ENCODE results near the gene UBR4.
A peak's percentile ranks its signal among the peaks of the same experiment; 100 is the strongest.

The UBR4 gene

DNA sequence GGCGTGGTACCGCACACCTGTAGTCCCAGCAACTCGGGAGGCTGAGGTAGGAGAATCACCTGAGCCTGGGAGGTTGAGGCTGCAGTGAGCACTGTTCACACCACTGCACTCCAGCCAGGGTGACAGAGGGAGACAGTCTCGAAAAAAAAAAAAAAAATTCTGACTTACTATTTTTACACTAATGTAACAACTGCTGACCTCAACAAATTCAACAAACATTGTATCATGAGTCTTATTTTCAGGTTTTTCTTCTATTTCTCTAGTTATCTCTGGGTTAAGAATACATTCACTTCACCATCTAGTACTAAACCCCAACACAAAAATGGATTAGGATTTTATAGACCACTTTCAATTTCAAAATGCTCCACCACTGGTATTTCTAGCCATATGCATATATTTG is 72.9 kb downstream of the UBR4 start:
- DNase-seq: no peak

DNA sequence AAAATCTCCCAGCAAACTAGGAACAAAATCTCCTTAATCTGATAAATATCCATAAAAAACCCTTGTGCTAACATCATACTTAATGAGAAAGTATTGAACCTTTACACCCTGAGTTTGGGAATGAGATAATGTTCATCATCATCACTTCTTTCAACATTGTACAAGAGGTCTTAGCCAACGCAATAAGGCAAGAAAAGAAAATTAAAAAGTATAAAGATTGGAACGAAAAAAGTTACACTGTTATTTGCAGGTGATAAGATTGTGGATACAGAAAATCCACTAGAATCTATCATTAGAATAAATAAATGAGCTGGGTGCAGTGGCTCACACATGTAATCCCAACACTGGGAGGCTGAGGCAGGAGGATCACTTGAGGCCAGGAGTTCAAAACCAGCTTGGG is 76.7 kb downstream of the UBR4 start:
- DNase-seq: no peak

DNA sequence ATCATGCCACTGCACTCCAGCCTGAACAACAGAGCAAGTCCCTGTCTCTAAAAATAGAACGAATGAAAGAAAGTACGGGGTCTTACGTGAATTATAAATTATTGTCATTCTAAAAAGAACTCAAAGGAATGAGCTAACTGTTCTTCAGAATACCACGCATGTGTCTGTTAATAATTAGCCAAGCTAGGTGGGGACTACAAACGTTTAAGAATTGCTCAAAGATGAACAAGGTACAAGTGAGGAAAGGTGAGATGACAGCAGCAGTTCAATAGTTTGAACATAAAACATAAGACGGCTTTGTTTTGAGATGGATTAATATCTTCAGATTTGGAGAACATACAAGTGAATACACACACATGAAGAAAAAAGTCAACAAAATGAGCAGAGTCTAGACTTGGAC is 79.6 kb downstream of the UBR4 start:
- DNase-seq: no peak

DNA sequence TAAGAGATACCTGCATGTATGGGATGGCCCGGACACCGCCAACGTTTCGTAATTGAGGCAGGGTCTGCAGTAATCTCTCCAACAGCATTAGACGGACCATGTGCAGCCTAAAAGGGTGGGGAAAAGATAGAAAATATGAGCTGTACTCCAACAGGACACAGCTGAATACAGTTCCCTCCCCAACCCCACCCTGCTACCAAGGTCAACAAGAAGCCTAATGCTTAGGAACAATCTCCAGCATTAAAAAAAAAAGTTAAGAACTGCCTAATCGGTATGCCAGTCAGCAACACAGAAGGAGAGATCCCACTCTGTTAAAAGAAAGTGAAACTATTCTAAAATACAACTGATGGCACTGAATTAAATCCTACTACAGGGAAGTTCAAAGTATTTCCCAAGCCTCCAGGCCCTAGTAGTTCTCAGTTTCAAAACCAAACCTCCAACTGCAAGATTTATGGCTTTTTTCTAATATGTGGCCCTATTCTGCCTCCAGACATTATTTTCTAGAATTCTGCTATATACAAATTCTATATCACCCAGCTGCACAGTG is 81.0 kb downstream of the UBR4 start:
- DNase-seq: no peak

DNA sequence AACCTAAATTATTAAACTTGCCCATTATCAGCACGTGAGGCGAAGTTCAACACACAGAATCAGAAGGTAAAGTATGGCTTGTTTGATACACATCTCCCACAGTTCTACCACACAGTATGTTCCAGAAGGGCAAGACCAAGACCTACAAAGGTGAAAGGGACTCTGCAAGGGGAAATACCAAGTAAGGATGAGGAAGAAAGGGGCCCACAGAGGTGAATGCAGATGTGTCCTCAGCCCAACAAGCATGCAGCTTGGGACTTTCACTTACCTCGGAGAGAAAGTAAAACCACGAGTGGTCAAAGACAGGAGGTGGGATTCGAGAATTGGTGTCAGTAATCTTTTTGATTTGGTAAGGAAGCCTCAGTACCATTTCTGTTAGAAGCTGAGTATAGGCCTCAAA is 85.8 kb downstream of the UBR4 start:
- DNase-seq: no peak

DNA sequence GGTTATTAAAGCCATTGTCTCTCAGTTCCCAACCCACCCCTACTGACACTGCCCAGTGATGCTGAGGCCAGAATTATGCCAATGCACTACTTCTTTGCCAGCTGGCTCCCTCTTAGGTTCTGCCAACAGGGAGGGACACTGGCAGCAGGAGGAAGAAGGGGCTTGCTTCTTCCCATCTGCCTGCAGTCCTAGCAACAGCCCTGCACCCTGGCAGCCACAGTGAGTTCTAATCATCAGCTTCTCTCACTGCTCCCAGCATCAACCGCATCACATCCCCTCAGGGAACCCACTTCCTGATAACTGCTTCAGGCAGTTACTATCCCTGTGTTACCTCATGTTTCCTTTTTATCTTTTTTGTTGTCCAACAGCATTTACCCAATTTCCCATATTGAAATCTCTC is 86.2 kb downstream of the UBR4 start:
- peak in 1 of 4 experiments; percentile 1 for DNase-seq

DNA sequence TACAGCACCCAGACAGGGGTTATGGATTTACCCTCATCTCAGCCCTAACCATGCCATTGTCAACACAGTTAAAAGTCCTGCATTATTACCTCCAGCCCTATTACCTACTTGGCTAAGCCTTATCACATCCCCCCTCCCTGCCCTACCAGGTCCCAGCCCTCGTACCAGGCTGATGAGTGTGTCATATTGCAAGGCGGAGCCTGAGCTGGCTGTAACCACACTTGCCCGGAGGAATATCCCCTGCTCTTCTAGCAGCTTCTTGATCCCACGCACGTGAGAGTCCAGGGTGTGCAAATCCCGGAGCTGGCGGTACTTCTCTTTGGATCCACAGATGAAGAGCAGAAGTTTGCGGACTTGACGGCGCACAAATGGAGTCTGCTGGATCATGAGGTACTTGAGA is 87.4 kb downstream of the UBR4 start:
- no peak for DNase-seq

DNA sequence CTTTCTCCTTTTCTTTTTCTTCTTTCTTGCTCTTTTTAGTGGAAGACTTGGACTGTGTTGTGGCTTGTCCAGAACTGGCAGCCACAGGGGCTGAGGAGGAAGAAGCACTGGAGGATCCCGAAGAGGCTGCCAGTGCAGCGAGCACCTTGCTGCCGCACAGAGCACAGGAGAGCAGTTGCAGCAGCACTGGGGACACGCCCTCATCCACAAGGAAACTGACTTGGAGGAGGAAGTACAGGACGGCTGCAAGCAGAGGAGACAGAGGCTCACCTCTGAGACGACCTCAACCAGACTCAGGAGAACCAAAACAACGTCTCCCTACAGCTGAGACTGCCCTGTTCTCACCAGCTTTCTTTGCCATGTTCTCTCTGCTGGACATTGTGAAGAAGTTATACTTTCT is 88.9 kb downstream of the UBR4 start:
- DNase-seq: no peak

DNA sequence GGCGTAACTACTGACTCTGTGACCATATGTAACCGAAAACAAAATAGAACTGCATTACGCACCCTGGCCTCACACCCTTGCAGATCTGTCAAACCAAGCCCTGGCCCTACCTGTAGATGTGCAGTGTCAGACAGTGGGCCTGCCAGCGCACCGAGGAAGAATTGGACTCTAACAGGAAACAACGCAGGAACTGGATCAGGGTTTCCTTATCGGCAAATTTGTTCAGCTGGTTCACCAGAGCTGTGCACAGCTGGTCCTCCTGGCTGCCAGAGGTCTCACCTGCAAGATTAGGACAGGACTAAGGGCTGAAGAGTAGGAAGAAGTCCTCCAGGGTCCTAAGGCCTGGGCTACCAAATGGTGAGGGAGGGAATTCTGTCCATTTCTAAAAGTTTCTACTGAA is 90.0 kb downstream of the UBR4 start:
- no peak for DNase-seq

DNA sequence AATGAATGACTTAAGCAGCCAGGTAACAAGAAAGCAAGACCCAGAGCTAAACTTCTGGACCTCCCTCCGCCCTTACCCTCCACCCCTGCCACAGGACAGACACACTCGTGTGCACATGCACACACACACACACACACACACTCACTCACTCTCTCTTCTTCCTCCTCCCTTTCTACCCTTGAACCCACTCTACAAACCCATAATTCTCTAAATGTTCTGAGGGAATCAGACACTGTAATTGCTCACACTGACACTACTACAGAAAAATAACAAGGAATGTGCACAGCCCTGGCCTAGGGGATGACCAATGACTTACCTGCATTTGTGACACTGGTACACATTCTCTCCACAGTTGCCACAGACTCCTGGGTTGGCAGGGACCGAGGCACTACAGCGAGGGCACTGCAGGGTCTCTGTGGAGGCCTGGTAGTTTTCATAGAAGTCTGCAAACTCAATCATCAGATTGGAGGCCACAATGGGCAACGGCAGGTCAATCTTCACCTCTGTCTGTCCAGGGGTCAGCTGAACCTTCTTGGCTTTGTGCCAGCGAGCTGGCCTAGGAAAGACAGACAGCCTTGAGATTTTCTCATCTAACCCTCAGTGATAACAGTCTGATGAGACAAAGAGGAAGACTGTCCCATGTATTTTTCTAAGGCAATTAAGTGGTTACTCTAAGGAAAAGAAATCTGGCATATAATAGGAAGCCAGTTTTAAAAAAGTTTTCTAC is 94.8 kb downstream of the UBR4 start:
- DNase-seq: no peak

DNA sequence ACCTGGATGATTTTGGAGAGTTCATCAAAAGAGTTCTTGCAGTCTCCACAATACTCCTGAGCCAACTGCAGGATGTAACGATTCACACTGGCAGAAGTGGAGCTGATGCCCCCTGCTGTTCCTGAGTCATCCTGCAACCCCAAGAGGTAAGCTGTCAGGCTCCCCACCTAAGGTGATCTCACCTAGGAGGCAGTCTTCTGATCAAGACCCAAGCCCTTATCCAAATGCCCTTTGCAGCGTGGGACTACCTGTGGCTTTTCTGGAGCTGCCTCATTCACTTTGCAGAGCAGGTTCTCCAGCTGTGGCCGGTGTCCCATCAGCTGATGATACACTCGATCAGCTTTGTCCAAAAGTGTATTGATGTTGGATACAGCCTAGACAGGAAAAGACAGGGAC is 96.4 kb downstream of the UBR4 start:
- DNase-seq: peak in 1 of 4 experiments; percentile 7

DNA sequence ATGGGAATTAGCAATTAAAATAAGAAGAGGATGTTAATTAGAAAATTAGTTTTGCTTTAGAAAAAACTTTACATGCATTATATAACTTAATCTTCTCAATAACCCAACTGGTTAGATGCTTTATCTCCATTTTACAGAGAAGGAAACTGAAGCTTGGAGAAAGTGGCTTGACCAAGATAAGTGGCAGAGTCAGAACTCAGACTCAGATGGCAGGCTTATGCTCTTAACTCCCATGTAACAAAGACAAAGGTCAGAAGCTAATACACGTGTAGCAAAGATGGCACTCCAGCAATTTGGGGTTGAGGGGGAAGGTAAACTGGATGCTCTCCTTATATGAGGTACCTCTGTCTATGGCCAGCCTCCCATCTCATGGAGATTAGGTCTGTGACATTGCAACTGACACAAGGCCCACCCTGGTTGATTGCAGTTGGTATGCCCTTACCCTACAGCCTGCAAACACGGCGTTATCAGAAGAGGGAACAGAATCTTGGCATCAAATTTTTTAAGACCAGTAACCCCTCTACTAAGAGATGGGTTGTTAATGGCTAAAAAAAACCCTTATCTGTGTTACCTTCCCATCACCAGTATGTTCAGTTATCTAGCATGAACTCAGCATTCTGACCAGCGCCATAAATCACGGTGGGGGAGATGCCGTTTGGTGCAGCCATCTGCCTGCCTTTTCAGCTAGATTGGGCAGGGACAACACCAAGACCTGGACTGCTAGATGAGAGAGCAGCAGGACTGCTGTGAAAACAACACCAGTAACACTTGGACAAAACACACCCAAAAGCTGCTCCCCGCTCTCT is 97.0 kb downstream of the UBR4 start:
- DNase-seq: no peak

DNA sequence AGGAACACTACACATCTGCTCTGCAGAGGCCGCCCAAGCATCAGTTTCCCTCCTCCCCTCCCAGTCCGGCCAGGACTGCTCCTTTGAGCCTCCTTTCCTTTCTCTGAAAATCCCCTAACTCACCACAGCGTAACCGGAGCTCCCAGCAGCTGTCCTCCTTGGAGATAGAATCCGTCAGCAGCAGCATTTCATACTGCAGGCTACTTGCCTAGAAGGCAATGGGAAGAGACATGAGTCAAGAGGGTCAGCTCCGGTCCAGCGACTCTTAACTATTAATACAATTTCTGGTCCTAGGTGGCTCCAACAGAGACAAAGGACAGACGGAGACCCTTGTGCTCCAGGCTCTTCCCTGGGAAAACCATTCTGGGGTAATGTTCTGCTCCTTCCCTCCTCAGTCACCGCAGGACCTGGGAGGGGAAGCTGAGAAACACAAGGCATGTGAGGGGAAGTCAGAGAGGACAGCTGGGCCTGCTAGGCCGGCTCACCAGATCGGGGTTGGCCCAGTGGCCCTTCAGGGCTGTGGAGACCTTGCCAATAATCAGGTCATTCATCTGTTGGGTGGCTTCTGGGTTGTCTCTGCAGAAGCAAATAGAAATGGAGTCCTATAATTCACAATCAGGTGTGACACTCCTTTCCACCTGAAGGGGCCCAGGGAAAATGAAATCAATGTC is 99.7 kb downstream of the UBR4 start:
- DNase-seq: no peak

DNA sequence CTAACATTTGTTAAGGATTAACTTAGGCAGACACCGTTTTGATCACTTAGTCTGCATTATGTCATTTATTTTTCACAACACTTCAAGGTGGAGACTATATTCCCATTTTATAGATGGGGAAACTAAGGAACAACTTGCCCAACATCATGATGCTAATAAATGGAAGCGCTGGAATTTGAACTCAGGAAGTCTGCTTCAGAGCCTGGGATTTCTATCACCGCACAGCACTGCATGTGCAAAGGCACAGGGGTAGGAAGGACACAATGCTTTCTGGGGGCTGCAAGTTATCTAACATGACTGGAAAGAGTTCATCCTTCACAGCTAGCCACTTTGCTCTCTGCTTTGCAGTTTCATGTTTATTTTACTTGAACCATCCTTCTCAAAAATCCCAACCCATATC is 100.5 kb downstream of the UBR4 start:
- no peak for DNase-seq

DNA sequence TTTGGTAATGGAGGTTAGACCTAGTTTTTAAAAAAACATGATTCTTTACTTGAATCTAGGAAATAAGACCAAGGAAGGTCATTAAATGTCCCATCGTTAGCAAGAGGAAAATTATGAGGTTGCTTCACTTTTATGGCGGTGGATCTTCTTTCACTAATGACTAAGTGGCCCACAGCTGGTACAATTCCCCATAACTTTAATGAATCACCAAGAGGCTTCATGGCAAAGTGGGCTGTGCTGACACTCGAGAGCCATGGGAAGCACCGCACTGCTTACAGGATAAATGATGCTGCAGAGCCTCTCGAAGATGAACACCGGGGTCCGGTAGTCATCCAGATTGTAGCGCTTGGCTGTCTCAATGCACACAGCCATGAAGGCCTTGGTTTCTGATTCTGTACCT is 108.8 kb downstream of the UBR4 start:
- no peak for DNase-seq

DNA sequence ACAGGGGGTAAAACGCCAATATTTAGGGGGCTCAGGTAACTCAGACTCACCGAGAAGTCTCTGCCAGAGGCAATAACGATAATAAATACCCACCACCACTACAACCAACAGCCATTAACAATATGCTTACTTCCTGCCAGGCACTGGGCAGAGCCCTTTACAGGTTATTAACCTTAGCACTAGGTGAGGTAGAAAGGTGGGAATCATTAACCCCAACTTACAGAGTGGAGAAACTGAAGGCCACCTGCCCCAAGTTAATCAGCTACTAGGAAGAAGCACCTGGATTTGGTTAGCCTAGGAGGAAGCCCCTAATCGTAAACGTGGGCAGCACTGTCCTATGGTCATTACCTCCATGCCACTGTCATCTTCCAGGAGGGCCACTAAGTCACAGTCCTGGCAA is 110.0 kb downstream of the UBR4 start:
- DNase-seq: no peak

DNA sequence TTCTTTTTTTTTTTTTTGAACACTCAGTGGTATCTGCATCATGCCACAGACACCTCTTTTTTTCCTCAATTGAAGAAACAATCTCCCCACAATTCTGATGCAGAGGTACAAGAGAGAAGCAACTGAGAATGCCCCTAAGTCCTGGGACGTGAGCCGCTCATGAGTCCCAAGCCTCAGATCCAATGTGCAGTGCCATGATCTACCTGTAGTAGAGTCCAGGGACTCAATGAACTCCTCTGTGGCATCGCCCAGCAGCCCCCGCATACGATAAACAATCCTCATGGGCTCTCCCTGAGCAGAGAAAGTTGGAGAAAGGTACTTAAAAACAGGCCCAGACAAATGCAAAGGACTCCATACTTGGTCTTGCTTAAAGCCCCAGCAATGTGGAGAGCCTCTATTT is 113.1 kb downstream of the UBR4 start:
- no peak for DNase-seq

DNA sequence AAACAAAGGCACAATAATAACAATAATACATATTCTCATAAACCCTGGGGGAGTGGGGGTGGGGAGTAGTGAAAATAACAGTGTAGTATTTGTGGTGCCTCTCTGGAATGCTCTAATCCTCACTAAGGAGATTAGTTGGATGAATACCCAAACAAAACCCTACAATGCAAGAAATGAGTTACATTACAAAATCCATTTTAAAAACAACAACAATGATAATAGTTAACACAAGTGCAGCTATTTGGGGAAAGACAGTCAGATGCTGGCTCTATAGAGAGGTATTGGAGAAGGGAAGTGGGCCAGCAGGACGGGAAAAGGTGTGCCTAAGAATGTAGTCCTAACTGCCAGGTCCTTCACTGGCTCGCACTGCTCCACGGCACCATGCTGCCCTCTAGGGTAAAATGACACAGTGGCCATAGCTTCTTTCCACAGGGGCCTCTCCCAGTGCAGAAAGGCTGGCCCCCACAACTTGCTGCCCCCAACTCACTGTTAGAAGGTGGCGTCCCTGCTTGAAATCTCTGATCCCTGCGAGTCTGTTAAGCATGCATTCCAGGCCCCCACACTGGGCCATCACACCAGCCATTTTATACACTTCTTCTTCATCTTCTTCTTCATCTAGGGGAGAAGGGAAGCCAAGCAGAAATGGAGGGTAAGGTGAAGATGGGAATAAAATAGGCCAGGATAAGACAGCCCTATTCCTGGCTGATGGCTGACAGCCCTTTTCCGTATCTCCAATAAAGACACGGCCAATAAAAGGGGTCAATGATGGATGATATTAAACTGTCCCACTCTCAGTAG is 113.8 kb downstream of the UBR4 start:
- peak in 1 of 4 experiments; percentile 3 for DNase-seq

DNA sequence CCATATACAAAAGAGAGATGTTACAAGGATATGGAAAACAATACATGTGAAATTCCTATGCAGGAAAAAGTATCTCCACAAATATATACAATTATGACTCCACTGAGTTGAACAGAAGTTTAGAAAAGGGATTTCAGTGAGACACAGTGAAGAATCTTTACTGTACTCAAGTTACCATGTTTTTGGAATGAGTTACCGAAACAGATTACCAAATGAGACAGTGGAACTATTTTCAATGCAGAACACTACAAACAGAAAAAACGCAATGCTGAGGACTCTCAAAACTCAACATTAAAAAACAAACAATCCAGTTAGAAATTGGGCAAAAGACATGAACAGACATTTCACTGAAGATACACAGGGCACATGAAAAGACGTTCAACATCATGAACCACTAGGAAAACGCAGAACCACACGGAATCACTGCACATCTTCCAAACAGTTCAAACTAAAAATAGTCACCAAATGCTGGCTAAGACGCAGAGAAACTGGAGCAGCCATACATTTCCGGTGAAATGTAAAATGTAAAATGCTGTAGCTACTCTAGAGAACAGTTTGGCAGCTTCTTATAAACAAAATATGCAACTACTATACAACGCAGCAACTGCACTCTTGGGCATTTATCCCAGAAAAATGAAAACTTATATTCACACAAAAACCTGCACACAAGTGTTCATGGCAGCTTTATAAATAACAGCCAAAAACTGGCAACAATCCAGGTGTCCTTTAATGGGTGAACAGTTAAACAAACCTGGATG is 118.7 kb downstream of the UBR4 start:
- no peak for DNase-seq

DNA sequence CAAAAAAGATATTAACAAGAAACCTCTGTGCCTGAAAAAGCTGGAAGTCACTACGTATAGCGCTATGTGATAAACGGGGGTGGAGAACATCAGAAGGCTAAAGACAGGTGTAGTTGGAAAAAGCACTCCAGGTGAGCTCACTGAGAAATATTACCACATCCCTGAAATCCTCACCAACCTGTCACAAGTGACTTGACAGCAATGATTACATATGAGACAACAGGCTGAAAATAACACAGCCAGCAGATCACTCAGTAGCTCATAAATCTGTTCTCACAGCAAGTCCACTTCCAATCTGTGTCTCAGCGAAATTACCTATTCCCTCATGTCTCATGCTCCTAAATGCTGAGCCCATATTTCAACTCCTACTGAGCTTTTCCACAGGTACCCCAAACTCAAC is 120.5 kb downstream of the UBR4 start:
- no peak for DNase-seq

DNA sequence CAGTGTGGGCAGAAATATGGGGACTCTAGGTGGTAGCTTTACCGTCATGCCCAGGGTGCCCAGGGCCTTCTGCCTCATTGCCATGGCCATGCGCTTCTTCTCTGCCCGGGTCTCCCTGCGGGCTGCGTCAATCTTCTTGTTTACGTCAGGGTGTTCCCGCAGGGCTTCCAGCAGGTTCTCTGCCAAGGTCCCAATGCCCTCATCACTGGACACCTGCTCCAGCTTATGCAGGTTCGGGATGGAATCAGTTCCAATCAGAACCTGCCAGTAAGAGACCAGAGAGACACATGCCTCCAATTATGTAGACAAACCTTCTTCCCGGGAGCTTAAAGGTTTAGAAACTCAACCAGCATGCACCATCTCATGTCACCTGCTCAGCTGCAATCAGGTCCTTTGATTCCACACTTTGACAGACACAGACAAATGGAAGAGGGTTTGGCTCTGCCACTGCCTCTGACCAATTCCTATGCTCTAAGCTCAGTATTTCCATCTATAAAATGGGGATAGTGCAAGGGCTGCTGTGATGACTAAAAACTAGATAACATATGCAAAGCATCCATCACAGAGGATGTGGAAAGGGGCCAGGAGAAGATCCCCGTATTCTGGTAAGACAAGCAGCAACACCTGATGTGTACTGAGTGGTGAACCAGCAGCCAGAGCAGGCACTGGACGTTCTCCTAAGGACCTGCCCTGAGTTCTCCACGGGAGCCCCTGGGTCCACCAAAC is 121.2 kb downstream of the UBR4 start:
- DNase-seq: no peak
